Left forelimb (tissue), 1 donor: ENCODE results near the gene PTGER4.
"Not testable (repeated sequence)": the region's sequence is repeated elsewhere in the genome, so short reads cannot be mapped to it uniquely, and the experiment has no call there.

Experiments used
- DNase-seq: peaks from one replicate; pipeline ENCODE4 v3.0.0-alpha.2; 2018; ENCODE audit warnings: low spot score

The PTGER4 gene

GRCh38 chr5:40689438-40689837 lies 9.7 kb downstream of the PTGER4 start:
- no peak for DNase-seq

- no peak for DNase-seq
Observed at GRCh38 chr5:40690267-40690666, 10.6 kb downstream of the PTGER4 start.

GRCh38 chr5:40691894-40692293 lies 12.2 kb downstream of the PTGER4 start:
- DNase-seq: no peak

- no peak for DNase-seq
Observed at GRCh38 chr5:40694433-40694832, 14.7 kb downstream of the PTGER4 start.

- DNase-seq: no peak
Observed at GRCh38 chr5:40700116-40700782, 20.5 kb downstream of the PTGER4 start.

- not testable (repeated sequence) for DNase-seq
Observed at GRCh38 chr5:40702027-40702426, 22.3 kb downstream of the PTGER4 start.

- DNase-seq: not testable (repeated sequence)
Observed at GRCh38 chr5:40705484-40705883, 25.8 kb downstream of the PTGER4 start.

GRCh38 chr5:40710575-40710974 lies 30.9 kb downstream of the PTGER4 start:
- not testable (repeated sequence) for DNase-seq

GRCh38 chr5:40714001-40714400 lies 34.3 kb downstream of the PTGER4 start:
- no peak for DNase-seq

GRCh38 chr5:40716000-40716399 lies 36.3 kb downstream of the PTGER4 start:
- DNase-seq: no peak

- DNase-seq: no peak
Observed at GRCh38 chr5:40716590-40716989, 36.9 kb downstream of the PTGER4 start.

- no peak for DNase-seq
Observed at GRCh38 chr5:40717281-40717680, 37.6 kb downstream of the PTGER4 start.

- no peak for DNase-seq
Observed at GRCh38 chr5:40720069-40720468, 40.4 kb downstream of the PTGER4 start.

GRCh38 chr5:40722497-40722911 lies 42.8 kb downstream of the PTGER4 start:
- not testable (repeated sequence) for DNase-seq

- DNase-seq: no peak
Observed at GRCh38 chr5:40733434-40733833, 53.7 kb downstream of the PTGER4 start.

- no peak for DNase-seq
Observed at GRCh38 chr5:40733879-40734563, 54.3 kb downstream of the PTGER4 start.

- DNase-seq: no peak
Observed at GRCh38 chr5:40734986-40735385, 55.3 kb downstream of the PTGER4 start.

- DNase-seq: no peak
Observed at GRCh38 chr5:40735609-40736008, 55.9 kb downstream of the PTGER4 start.

GRCh38 chr5:40736103-40736875 lies 56.6 kb downstream of the PTGER4 start:
- DNase-seq: no peak

- DNase-seq: no peak
Observed at GRCh38 chr5:40738502-40738901, 58.8 kb downstream of the PTGER4 start.
